OCI-LY1 (cell line): ENCODE data around the gene NR0B2.
"Not testable (repeated sequence)": the region's sequence is repeated elsewhere in the genome, so short reads cannot be mapped to it uniquely, and the experiment has no call there.

Experiments
- H2AFZ ChIP-seq: fragments of 200-600 bp; sonication (generic), shearing (Covaris generic); 2 replicates; pipeline ENCODE4 v1.6.0; 2014; ENCODE audit warnings: antibody characterized with exemption, mild to moderate bottlenecking, low read length
- H3F3A ChIP-seq: fragments of 200-600 bp; sonication (generic), shearing (Covaris generic); 2 replicates; pipeline ENCODE4 v1.6.0; 2014; ENCODE audit warnings: mild to moderate bottlenecking, antibody characterized with exemption, low read length, moderate library complexity; ENCODE audit not compliant: insufficient read depth
- H3K27ac ChIP-seq: fragments of 200-600 bp; sonication (generic); 2 replicates; pipeline ENCODE4 v1.5.1; 2014; ENCODE audit warnings: low read length, mixed run types, mild to moderate bottlenecking, low read depth; ENCODE audit not compliant: poor library complexity, severe bottlenecking
- H3K27me3 ChIP-seq: fragments of 200-600 bp; sonication (generic); 2 replicates; pipeline ENCODE4 v1.6.0; 2014; ENCODE audit warnings: antibody characterized with exemption, mild to moderate bottlenecking, low read length, moderate library complexity; ENCODE audit not compliant: insufficient read depth
- H3K36me3 ChIP-seq: fragments of 200-600 bp; sonication (generic); 2 replicates; pipeline ENCODE4 v1.6.1; 2014; ENCODE audit warnings: mild to moderate bottlenecking, antibody characterized with exemption, low read length, moderate library complexity, mixed read lengths; ENCODE audit not compliant: insufficient read depth
- H3K4me1 ChIP-seq: fragments of 200-600 bp; sonication (generic); 2 replicates; pipeline ENCODE4 v1.5.1; 2014; ENCODE audit warnings: mild to moderate bottlenecking, low read length, moderate library complexity; ENCODE audit not compliant: insufficient read depth, severe bottlenecking
- H3K4me2 ChIP-seq: fragments of 200-600 bp; sonication (generic), shearing (Covaris generic); 2 replicates; pipeline ENCODE4 v1.6.1; 2014; ENCODE audit warnings: low read length
- H3K4me3 ChIP-seq: fragments of 200-600 bp; sonication (generic); 2 replicates; pipeline ENCODE4 v1.5.1; 2014; ENCODE audit warnings: low read length, low read depth, mild to moderate bottlenecking, mixed read lengths; ENCODE audit not compliant: poor library complexity, severe bottlenecking
- H3K79me2 ChIP-seq: fragments of 200-600 bp; shearing (Covaris generic); 2 replicates; pipeline ENCODE4 v1.6.1; 2016; ENCODE audit warnings: mixed run types, low read length, mixed read lengths; ENCODE audit not compliant: insufficient read depth
- H3K9ac ChIP-seq: fragments of 200-600 bp; sonication (generic), shearing (Covaris generic); 2 replicates; pipeline ENCODE4 v1.6.1; 2014; ENCODE audit warnings: mild to moderate bottlenecking, low read length, mixed read lengths
- H3K9me2 ChIP-seq: fragments of 200-600 bp; sonication (generic), shearing (Covaris generic); 2 replicates; pipeline ENCODE4 v1.6.1; 2014; ENCODE audit warnings: low read depth, mild to moderate bottlenecking, low read length, mixed read lengths
- H3K9me3 ChIP-seq: fragments of 200-600 bp; shearing (Covaris generic); 2 replicates; pipeline ENCODE4 v1.6.1; 2014; ENCODE audit warnings: low read length, mixed read lengths
- H4K20me1 ChIP-seq: fragments of 200-600 bp; sonication (generic), shearing (Covaris generic); 2 replicates; pipeline ENCODE4 v1.6.0; 2016; ENCODE audit warnings: mild to moderate bottlenecking, low read length; ENCODE audit not compliant: insufficient read depth
- CTCF ChIP-seq: fragments of 200-600 bp; sonication (generic), shearing (Covaris generic); IDR thresholded peaks from 2 replicates; pipeline ENCODE4 v1.5.1; 2017; ENCODE audit warnings: mild to moderate bottlenecking, antibody characterized with exemption, low read length, moderate library complexity, mixed read lengths
- EZH2 ChIP-seq: fragments of 200-600 bp; sonication (generic), shearing (Covaris generic); IDR thresholded peaks from 2 replicates; pipeline ENCODE4 v1.8.0; 2017; ENCODE audit warnings: borderline replicate concordance, mixed run types, mild to moderate bottlenecking, antibody characterized with exemption, low read length, moderate library complexity, mixed read lengths

The NR0B2 gene

GRCh38 chr1:26949266-26949925 lies 35.6 kb upstream of the NR0B2 start:
- no peak for TF ChIP-seq CTCF
- no peak for TF ChIP-seq EZH2
- Histone ChIP-seq H3K4me3 (no peak overlapping the region), H4K20me1 (no peaks in the 10 kb centered on the region), H3K4me1 (no peaks in the 10 kb centered on the region), H3K9me2 (no peaks in the 10 kb centered on the region), H3K27me3 (no peaks in the 10 kb centered on the region), H3K27ac (no peak overlapping the region), H2AFZ (no peak overlapping the region), H3K9me3 (no peaks in the 10 kb centered on the region), H3K4me2 (no peak overlapping the region), H3K79me2 (no peaks in the 10 kb centered on the region), H3F3A (no peaks in the 10 kb centered on the region), H3K36me3 (peaks cover 26% of the 10 kb centered on the region), H3K9ac (no peak overlapping the region)

DNA sequence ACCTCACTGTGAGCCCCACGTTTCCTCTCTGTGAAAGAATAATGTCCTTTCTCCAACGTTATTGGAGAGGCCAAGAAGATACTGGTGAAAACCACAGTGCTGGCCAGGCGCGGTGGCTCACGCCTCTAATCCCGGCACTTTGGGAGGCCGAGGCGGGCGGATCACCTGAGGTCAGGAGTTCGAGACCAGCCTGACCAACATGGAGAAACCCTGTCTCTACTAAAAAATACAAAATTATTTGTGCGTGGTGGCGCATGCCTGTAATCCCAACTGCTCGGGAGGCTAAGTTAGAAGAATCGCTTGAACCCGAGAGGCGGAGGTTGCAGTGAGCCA lies 34.9 kb upstream of the NR0B2 start:
- not testable (repeated sequence) for H3K79me2 ChIP-seq, H3K9me3 ChIP-seq, H3K9ac ChIP-seq, H3K9me2 ChIP-seq, H4K20me1 ChIP-seq, H3K27ac ChIP-seq, H2AFZ ChIP-seq, H3K4me3 ChIP-seq, H3K4me1 ChIP-seq, H3K27me3 ChIP-seq, H3K4me2 ChIP-seq, H3F3A ChIP-seq
- peaks cover 33% of the 10 kb centered on the region for H3K36me3 ChIP-seq

DNA sequence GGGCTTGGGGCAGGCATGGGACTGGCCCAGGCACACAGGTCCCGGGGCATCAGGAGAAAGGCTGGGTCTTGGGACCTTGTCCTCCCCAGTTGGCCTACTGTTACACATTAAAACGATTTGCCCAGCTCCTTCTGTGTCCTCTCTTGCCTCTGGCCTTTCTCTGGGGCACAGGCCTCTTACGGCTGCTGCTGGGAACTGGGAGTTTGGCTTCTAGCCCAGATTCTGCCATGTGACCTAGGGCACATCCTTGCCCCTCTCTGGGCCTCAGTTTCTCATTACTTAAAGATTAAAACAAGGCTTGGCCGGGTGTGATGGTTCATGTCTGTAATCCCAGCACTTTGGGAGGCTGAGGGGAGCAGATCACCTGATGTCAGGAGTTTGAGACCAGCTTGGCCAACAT lies 32.5 kb upstream of the NR0B2 start:
- Histone ChIP-seq H3K36me3 (peaks cover 56% of the 10 kb centered on the region), H3K9me3 (no peaks in the 10 kb centered on the region), H2AFZ (no peak overlapping the region), H3K79me2 (no peaks in the 10 kb centered on the region), H3K4me2 (no peak overlapping the region), H4K20me1 (no peaks in the 10 kb centered on the region), H3K9ac (no peak overlapping the region), H3K4me1 (no peaks in the 10 kb centered on the region), H3K4me3 (no peak overlapping the region), H3K27ac (no peak overlapping the region), H3K9me2 (no peaks in the 10 kb centered on the region), H3K27me3 (no peaks in the 10 kb centered on the region), H3F3A (no peaks in the 10 kb centered on the region)
- no peak for TF ChIP-seq EZH2
- TF ChIP-seq CTCF = no peak

DNA sequence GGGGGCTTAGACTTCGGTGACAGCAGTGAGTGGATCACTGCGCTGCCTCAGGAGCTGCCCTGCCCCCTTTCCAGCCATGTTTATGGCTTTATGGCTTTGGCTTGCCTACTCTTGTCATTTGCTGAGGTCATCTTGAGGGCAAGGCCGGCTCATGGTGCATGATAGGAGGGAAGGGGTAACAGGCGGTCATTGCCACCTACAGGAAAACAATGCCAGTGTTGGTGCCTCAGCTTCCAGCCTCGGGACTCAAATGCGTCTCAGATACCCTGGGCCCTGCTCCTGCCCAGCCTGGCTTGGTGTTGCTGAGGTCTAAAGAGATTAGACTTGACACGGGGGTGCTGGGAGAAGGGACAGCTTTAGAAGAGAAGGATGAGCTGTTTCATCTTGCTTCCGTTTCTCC lies 32.0 kb upstream of the NR0B2 start:
- no peak overlapping the region for H2AFZ ChIP-seq
- H3K4me3 ChIP-seq = no peak overlapping the region
- H3K79me2 ChIP-seq = no peaks in the 10 kb centered on the region
- no peaks in the 10 kb centered on the region for H3K9me2 ChIP-seq
- peaks cover 59% of the 10 kb centered on the region for H3K36me3 ChIP-seq
- no peaks in the 10 kb centered on the region for H3K27me3 ChIP-seq
- H3K9ac ChIP-seq = no peak overlapping the region
- no peaks in the 10 kb centered on the region for H4K20me1 ChIP-seq
- no peaks in the 10 kb centered on the region for H3F3A ChIP-seq
- H3K9me3 ChIP-seq = no peaks in the 10 kb centered on the region
- no peak for TF ChIP-seq CTCF
- TF ChIP-seq EZH2 = no peak
- no peak overlapping the region for H3K27ac ChIP-seq
- H3K4me1 ChIP-seq = no peaks in the 10 kb centered on the region
- H3K4me2 ChIP-seq = no peak overlapping the region
